ENCODE measurements around the gene KCNJ5. TPM values are rescaled to one million over a fixed set of nuclear protein-coding genes. Genes with fewer than 3 reads are reported as not detected.

KCNJ5 gene
- total RNA-seq, 1 donor from 2014 or later, result not detected

- intact Hi-C loops (cut with micrococcal nuclease), result no loop called here
These were observed 2.6 kb downstream of the KCNJ5 start for GRCh38 chr11:128893578-128894285.

GRCh38 chr11:128894286-128894681 lies 3.1 kb downstream of the KCNJ5 start:
- intact Hi-C loops (cut with micrococcal nuclease), result no loop called here

- intact Hi-C loops (cut with micrococcal nuclease), result no loop called here
These were observed 3.5 kb downstream of the KCNJ5 start for GRCh38 chr11:128894685-128895084.

GRCh38 chr11:128895526-128895925 lies 4.4 kb downstream of the KCNJ5 start:
- intact Hi-C loops (cut with micrococcal nuclease), result no loop called here

GRCh38 chr11:128896356-128896755 lies 5.2 kb downstream of the KCNJ5 start:
- intact Hi-C loops (cut with micrococcal nuclease), result no loop called here

GRCh38 chr11:128897826-128898225 lies 6.7 kb downstream of the KCNJ5 start:
- intact Hi-C loops (cut with micrococcal nuclease), result no loop called here

GRCh38 chr11:128898580-128899344 lies 7.6 kb downstream of the KCNJ5 start:
- intact Hi-C loops (cut with micrococcal nuclease), result no loop called here

- intact Hi-C loops (cut with micrococcal nuclease), result no loop called here
These were observed 9.3 kb downstream of the KCNJ5 start for GRCh38 chr11:128900468-128900867.

- intact Hi-C loops (cut with micrococcal nuclease), result no loop called here
These were observed 10.7 kb downstream of the KCNJ5 start for GRCh38 chr11:128901653-128902514.

GRCh38 chr11:128902515-128903066 lies 11.4 kb downstream of the KCNJ5 start:
- intact Hi-C loops (cut with micrococcal nuclease), result no loop called here

- intact Hi-C loops (cut with micrococcal nuclease), result no loop called here
These were observed 12.3 kb downstream of the KCNJ5 start for GRCh38 chr11:128903248-128904061.

- intact Hi-C loops (cut with micrococcal nuclease), result no loop called here
These were observed 13.1 kb downstream of the KCNJ5 start for GRCh38 chr11:128904303-128904655.

GRCh38 chr11:128904656-128905344 lies 13.6 kb downstream of the KCNJ5 start:
- intact Hi-C loops (cut with micrococcal nuclease), result no loop called here

- intact Hi-C loops (cut with micrococcal nuclease), result loop anchor here (1.0 kb wide), 1 partner anchor 21 kb away; no protein-coding TSS in a partner anchor
These were observed 14.4 kb downstream of the KCNJ5 start for GRCh38 chr11:128905345-128906184.

- intact Hi-C loops (cut with micrococcal nuclease), result loop anchor here (1.0 kb wide), 1 partner anchor 22 kb away; no protein-coding TSS in a partner anchor
These were observed 15.3 kb downstream of the KCNJ5 start for GRCh38 chr11:128906185-128907050.

- intact Hi-C loops (cut with micrococcal nuclease), result no loop called here
These were observed 16.4 kb downstream of the KCNJ5 start for GRCh38 chr11:128907585-128907984.

- intact Hi-C loops (cut with micrococcal nuclease), result no loop called here
These were observed 17.5 kb downstream of the KCNJ5 start for GRCh38 chr11:128908391-128909246.
